Peyer's patch (tissue), 4 donors: ENCODE data around the gene DOK6.

ENCODE experiments used
- POLR2A ChIP-seq, 2 donors: fragments of 450-650 bp; IDR thresholded peaks; one replicate each; pipeline ENCODE4 v1.5.1; 2017; ENCODE audit warnings: antibody characterized with exemption in 2 of 2, mild to moderate bottlenecking in 2 of 2, moderate library complexity in 2 of 2
- TF ChIP-seq, protein P1 (sequence below), 6 experiments: fragments of 450-650 bp in 4 of 6; fragments of 200-600 bp in 2 of 6; sonication (generic) in 1 of 6; IDR thresholded peaks; one replicate each; pipeline ENCODE4 v1.5.1; 2017 to 2019; ENCODE audit warnings: antibody characterized with exemption in 6 of 6, mild to moderate bottlenecking in 3 of 6, moderate library complexity in 1 of 6

GRCh38 chr18:69658685-69659084 lies 258.0 kb downstream of the DOK6 start:
- TF ChIP-seq, protein P1, sequence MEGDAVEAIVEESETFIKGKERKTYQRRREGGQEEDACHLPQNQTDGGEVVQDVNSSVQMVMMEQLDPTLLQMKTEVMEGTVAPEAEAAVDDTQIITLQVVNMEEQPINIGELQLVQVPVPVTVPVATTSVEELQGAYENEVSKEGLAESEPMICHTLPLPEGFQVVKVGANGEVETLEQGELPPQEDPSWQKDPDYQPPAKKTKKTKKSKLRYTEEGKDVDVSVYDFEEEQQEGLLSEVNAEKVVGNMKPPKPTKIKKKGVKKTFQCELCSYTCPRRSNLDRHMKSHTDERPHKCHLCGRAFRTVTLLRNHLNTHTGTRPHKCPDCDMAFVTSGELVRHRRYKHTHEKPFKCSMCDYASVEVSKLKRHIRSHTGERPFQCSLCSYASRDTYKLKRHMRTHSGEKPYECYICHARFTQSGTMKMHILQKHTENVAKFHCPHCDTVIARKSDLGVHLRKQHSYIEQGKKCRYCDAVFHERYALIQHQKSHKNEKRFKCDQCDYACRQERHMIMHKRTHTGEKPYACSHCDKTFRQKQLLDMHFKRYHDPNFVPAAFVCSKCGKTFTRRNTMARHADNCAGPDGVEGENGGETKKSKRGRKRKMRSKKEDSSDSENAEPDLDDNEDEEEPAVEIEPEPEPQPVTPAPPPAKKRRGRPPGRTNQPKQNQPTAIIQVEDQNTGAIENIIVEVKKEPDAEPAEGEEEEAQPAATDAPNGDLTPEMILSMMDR (IDR thresholded peaks at IDR 0.05) = no peak
- TF ChIP-seq POLR2A (IDR thresholded peaks at IDR 0.05) = no peak
